PC-9 (cell line): ENCODE measurements around the gene GPR45.

Source experiments
- EZH2 ChIP-seq: fragments of 200-600 bp; sonication (generic); IDR thresholded peaks from 2 replicates; pipeline ENCODE4 v1.8.0; 2017; ENCODE audit warnings: antibody characterized with exemption, low read depth
- TF ChIP-seq, protein P1 (sequence below): fragments of 200-600 bp; sonication (generic); conservative IDR thresholded peaks from 2 replicates; pipeline ENCODE4 v1.6.1; 2017; ENCODE audit warnings: mixed run types, antibody characterized with exemption, mild to moderate bottlenecking, moderate library complexity

DNA sequence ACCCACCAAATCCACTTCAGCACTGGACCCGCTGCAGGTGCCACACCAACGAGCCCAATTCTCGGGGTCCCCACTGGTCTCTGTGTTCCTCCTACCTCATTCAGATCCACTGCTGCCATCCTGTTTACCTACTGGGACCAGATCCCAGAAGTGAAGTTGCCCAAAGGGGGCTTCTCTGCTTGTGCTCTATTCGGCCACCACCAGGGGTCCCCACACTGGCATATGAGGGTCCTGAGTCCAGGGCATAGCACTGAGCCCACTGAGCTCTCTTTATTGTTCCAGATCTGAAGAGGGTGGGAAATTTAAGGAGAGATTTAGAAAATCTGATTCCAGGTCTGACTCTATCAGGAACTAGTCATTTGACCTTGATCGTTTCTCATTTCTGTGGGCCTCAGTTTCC, 2.4 kb downstream of the GPR45 start:
- TF ChIP-seq, protein P1, sequence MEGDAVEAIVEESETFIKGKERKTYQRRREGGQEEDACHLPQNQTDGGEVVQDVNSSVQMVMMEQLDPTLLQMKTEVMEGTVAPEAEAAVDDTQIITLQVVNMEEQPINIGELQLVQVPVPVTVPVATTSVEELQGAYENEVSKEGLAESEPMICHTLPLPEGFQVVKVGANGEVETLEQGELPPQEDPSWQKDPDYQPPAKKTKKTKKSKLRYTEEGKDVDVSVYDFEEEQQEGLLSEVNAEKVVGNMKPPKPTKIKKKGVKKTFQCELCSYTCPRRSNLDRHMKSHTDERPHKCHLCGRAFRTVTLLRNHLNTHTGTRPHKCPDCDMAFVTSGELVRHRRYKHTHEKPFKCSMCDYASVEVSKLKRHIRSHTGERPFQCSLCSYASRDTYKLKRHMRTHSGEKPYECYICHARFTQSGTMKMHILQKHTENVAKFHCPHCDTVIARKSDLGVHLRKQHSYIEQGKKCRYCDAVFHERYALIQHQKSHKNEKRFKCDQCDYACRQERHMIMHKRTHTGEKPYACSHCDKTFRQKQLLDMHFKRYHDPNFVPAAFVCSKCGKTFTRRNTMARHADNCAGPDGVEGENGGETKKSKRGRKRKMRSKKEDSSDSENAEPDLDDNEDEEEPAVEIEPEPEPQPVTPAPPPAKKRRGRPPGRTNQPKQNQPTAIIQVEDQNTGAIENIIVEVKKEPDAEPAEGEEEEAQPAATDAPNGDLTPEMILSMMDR, result no peak
- TF ChIP-seq EZH2, result no peak
